GM10266 (cell line): ENCODE measurements around the gene MED8.

ENCODE experiments used
- DNase-seq: peaks from one replicate; pipeline ENCODE4 v3.0.0; 2012; ENCODE audit errors: extremely low spot score
- CTCF ChIP-seq: IDR thresholded peaks from 2 replicates; pipeline ENCODE4 v1.5.1; 2012; ENCODE audit warnings: mild to moderate bottlenecking, low read depth; ENCODE audit not compliant: control insufficient read depth, insufficient read depth; ENCODE audit errors: missing control alignments

The MED8 gene

GRCh38 chr1:43357251-43357650 lies 32.3 kb downstream of the MED8 start:
- no peak for TF ChIP-seq CTCF
- no peak for DNase-seq

- DNase-seq, result no peak
- no peak for TF ChIP-seq CTCF
Observed at GRCh38 chr1:43354936-43355335, 34.7 kb downstream of the MED8 start.

GRCh38 chr1:43354471-43354870 lies 35.1 kb downstream of the MED8 start:
- no peak for TF ChIP-seq CTCF
- no peak for DNase-seq

GRCh38 chr1:43352881-43353280 lies 36.7 kb downstream of the MED8 start:
- TF ChIP-seq CTCF, result no peak
- no peak for DNase-seq

- no peak for TF ChIP-seq CTCF
- DNase-seq, result no peak
Observed at GRCh38 chr1:43352351-43352705, 37.3 kb downstream of the MED8 start.

- no peak for DNase-seq
- TF ChIP-seq CTCF, result no peak
Observed at GRCh38 chr1:43351421-43352350, 37.9 kb downstream of the MED8 start.

GRCh38 chr1:43350976-43351375 lies 38.6 kb downstream of the MED8 start:
- no peak for TF ChIP-seq CTCF

More at GRCh38 chr1:43350976-43351375, 38.6 kb downstream of the MED8 start:
- DNase-seq, result no peak
